A549 (cell line): ENCODE results near the gene PDGFA.
A peak's percentile ranks its signal among the peaks of the same experiment; 100 is the strongest.

Experiments
- BHLHE40 ChIP-seq: IDR thresholded peaks from 2 replicates; pipeline ENCODE4 v1.6.1; 2012; ENCODE audit warnings: low read depth, low read length, inconsistent platforms
- EHMT2 ChIP-seq: fragments of 200-600 bp; sonication (generic); IDR thresholded peaks from 2 replicates; pipeline ENCODE4 v1.6.1; 2016; ENCODE audit warnings: antibody characterized with exemption, low read depth, mild to moderate bottlenecking, moderate library complexity
- EP300 ChIP-seq, 2 experiments: fragments of >200 bp; sonication (Bioruptor Twin); formaldehyde crosslinking; IDR thresholded peaks; 2 replicates in 1 of 2; 3 replicates in 1 of 2; pipeline ENCODE4 v1.6.1; 2016 to 2017
- FOSL2 ChIP-seq, 2 experiments: fragments of 450-650 bp in 1 of 2; fragments of >200 bp in 1 of 2; sonication (Bioruptor Twin) in 1 of 2; formaldehyde crosslinking; IDR thresholded peaks; 2 replicates each; pipeline versions ENCODE4 v1.5.0 to v1.6.1; 2016 to 2020; ENCODE audit warnings: mild to moderate bottlenecking in 1 of 2, moderate library complexity in 1 of 2
- MYC ChIP-seq: IDR thresholded peaks from 2 replicates; pipeline ENCODE4 v1.6.1; 2012; ENCODE audit warnings: mild to moderate bottlenecking, inconsistent platforms, low read length, improper control_type of control experiment, borderline replicate concordance
- NR3C1 ChIP-seq: fragments of >200 bp; sonication (Bioruptor Twin); formaldehyde crosslinking; IDR thresholded peaks from 3 replicates; pipeline ENCODE4 v1.6.1; 2017
- POLR2A ChIP-seq: IDR thresholded peaks from 2 replicates; pipeline ENCODE4 v1.6.1; 2012; ENCODE audit warnings: mild to moderate bottlenecking, low read length
- RNF2 ChIP-seq: fragments of 200-600 bp; sonication (generic); IDR thresholded peaks from 2 replicates; pipeline ENCODE4 v1.6.1; 2016; ENCODE audit warnings: low read depth, mild to moderate bottlenecking, antibody characterized with exemption, moderate library complexity, borderline replicate concordance
- TF ChIP-seq, protein P1 (sequence below): fragments of 450-650 bp; IDR thresholded peaks from 2 replicates; pipeline ENCODE4 v1.6.1; 2014; ENCODE audit warnings: antibody characterized with exemption
- TF ChIP-seq, protein P2 (sequence below): fragments of 250-450 bp; sonication (Bioruptor Pico); IDR thresholded peaks from 2 replicates; pipeline ENCODE4 v1.5.0; 2021; ENCODE audit warnings: mild to moderate bottlenecking, moderate library complexity, borderline replicate concordance
- TF ChIP-seq, protein P3 (sequence below): fragments of >200 bp; sonication (Bioruptor Twin); formaldehyde crosslinking; IDR thresholded peaks from 3 replicates; pipeline ENCODE4 v1.5.1; 2016
- TF ChIP-seq, protein P4 (sequence below): fragments of 200-600 bp; sonication (generic); IDR thresholded peaks from 2 replicates; pipeline ENCODE4 v1.6.1; 2016; ENCODE audit warnings: antibody characterized with exemption, mild to moderate bottlenecking, moderate library complexity

DNA sequence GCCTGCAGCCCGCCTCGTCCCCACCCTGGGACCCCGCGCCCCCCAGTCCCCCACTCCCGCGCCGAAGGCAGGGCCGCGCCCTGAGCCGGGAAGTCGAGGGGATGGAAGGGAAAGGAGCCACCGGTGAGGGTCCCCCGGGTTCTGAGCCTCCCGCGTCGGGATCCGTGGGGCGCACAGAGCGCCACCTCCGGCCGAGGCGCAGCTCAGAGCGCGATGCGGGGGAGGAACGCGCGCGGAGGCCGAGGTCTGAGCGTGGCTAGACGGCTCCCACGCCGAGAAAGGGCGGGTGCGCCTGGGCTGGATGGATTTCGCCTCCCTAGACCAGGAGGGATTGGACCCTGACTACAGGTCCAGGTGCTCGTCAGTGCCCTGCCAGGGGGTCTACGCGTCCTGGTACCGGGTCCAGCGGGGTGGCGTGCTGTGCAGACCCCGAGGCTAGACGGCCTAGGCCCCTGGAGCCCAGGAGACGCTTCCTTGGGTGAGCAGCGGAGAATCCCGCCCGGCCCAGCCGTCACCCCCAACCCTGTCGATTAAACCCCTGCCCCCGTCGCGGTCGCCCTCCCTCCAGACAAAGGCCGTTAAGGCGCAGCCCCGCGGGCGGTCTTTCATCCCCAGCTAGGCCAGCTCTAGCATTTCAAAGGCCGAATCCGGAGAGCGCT is 986 bp upstream of the PDGFA start:
- TF ChIP-seq, protein P1, sequence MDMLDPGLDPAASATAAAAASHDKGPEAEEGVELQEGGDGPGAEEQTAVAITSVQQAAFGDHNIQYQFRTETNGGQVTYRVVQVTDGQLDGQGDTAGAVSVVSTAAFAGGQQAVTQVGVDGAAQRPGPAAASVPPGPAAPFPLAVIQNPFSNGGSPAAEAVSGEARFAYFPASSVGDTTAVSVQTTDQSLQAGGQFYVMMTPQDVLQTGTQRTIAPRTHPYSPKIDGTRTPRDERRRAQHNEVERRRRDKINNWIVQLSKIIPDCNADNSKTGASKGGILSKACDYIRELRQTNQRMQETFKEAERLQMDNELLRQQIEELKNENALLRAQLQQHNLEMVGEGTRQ = no peak
- TF ChIP-seq, protein P2, sequence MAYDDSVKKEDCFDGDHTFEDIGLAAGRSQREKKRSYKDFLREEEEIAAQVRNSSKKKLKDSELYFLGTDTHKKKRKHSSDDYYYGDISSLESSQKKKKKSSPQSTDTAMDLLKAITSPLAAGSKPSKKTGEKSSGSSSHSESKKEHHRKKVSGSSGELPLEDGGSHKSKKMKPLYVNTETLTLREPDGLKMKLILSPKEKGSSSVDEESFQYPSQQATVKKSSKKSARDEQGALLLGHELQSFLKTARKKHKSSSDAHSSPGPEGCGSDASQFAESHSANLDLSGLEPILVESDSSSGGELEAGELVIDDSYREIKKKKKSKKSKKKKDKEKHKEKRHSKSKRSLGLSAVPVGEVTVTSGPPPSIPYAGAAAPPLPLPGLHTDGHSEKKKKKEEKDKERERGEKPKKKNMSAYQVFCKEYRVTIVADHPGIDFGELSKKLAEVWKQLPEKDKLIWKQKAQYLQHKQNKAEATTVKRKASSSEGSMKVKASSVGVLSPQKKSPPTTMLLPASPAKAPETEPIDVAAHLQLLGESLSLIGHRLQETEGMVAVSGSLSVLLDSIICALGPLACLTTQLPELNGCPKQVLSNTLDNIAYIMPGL (CRISPR knock-in tag) = no peak
- TF ChIP-seq POLR2A (no peak), NR3C1 (no peak), RNF2 (no peak), EHMT2 (no peak), MYC (no peak), FOSL2 (IDR thresholded peaks at IDR 0.05) (no peak), FOSL2 (CRISPR knock-in tag; IDR thresholded peaks at IDR 0.05) (no peak), BHLHE40 (no peak), EP300 (IDR thresholded peaks at IDR 0.05) (no peak)
- TF ChIP-seq, protein P3, sequence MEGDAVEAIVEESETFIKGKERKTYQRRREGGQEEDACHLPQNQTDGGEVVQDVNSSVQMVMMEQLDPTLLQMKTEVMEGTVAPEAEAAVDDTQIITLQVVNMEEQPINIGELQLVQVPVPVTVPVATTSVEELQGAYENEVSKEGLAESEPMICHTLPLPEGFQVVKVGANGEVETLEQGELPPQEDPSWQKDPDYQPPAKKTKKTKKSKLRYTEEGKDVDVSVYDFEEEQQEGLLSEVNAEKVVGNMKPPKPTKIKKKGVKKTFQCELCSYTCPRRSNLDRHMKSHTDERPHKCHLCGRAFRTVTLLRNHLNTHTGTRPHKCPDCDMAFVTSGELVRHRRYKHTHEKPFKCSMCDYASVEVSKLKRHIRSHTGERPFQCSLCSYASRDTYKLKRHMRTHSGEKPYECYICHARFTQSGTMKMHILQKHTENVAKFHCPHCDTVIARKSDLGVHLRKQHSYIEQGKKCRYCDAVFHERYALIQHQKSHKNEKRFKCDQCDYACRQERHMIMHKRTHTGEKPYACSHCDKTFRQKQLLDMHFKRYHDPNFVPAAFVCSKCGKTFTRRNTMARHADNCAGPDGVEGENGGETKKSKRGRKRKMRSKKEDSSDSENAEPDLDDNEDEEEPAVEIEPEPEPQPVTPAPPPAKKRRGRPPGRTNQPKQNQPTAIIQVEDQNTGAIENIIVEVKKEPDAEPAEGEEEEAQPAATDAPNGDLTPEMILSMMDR = peak; percentile 42
- TF ChIP-seq, protein P4, sequence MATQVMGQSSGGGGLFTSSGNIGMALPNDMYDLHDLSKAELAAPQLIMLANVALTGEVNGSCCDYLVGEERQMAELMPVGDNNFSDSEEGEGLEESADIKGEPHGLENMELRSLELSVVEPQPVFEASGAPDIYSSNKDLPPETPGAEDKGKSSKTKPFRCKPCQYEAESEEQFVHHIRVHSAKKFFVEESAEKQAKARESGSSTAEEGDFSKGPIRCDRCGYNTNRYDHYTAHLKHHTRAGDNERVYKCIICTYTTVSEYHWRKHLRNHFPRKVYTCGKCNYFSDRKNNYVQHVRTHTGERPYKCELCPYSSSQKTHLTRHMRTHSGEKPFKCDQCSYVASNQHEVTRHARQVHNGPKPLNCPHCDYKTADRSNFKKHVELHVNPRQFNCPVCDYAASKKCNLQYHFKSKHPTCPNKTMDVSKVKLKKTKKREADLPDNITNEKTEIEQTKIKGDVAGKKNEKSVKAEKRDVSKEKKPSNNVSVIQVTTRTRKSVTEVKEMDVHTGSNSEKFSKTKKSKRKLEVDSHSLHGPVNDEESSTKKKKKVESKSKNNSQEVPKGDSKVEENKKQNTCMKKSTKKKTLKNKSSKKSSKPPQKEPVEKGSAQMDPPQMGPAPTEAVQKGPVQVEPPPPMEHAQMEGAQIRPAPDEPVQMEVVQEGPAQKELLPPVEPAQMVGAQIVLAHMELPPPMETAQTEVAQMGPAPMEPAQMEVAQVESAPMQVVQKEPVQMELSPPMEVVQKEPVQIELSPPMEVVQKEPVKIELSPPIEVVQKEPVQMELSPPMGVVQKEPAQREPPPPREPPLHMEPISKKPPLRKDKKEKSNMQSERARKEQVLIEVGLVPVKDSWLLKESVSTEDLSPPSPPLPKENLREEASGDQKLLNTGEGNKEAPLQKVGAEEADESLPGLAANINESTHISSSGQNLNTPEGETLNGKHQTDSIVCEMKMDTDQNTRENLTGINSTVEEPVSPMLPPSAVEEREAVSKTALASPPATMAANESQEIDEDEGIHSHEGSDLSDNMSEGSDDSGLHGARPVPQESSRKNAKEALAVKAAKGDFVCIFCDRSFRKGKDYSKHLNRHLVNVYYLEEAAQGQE = no peak
